Lower lobe of right lung (tissue), 2 donors: ENCODE data around the gene CD81. TPM values are rescaled to one million over a fixed set of nuclear protein-coding genes. Genes with fewer than 3 reads are reported as not detected.
A peak's percentile ranks its signal among the peaks of the same experiment; 100 is the strongest.

Source experiments
- ATAC-seq, 2 donors: fragments of 200-7000 bp; cut with Tn5 transposase; one replicate each; pipeline ENCODE4 v1.9.1; 2020 to 2022; ENCODE audit warnings: mild to moderate bottlenecking in 2 of 2, moderate library complexity in 2 of 2
- DNase-seq: peaks from one replicate; pipeline ENCODE4 v3.0.0-alpha.2; 2020
- H3K27ac ChIP-seq: fragments of 200-600 bp; one replicate; pipeline ENCODE4 v1.8.0; 2022
- H3K27me3 ChIP-seq: fragments of 200-600 bp; one replicate; pipeline ENCODE4 v1.8.0; 2022; ENCODE audit warnings: low read depth
- H3K36me3 ChIP-seq: fragments of 200-600 bp; one replicate; pipeline ENCODE4 v1.8.0; 2022; ENCODE audit warnings: mild to moderate bottlenecking
- H3K4me1 ChIP-seq: fragments of 200-600 bp; one replicate; pipeline ENCODE4 v1.8.0; 2022
- H3K4me3 ChIP-seq: fragments of 200-600 bp; one replicate; pipeline ENCODE4 v1.8.0; 2022; ENCODE audit warnings: mild to moderate bottlenecking
- H3K9me3 ChIP-seq: fragments of 200-600 bp; one replicate; pipeline ENCODE4 v1.8.0; 2022
- CTCF ChIP-seq: fragments of 200-600 bp; IDR thresholded peaks from one replicate; pipeline ENCODE4 v1.8.0; 2022; ENCODE audit warnings: antibody characterized with exemption, mild to moderate bottlenecking
- intact Hi-C: fragments of 100-400 bp; cut with DNase I; formaldehyde crosslinking; loops from one replicate; pipeline ENCODE4 v1.11.0; 2022
- total RNA-seq: library from RNA; stranded (reverse); fragmentation: NEBNext Ultra II Directional; extraction: Animal tissue kit (Norgen Biotek cat#: 25700); gene quantifications from one replicate; pipeline ENCODE4 v1.2.1, GENCODE V29; 2021
- donor health status: DM: no; HTN: yes; CAD: no; lungs with severe emphysema.

CD81 gene
- total RNA-seq, 1 donor from 2014 or later, result 850 TPM

- intact Hi-C loops, result no loop called here
- no peak for ATAC-seq
- H3K36me3 ChIP-seq, result no peaks in the 10 kb centered on the region
- no peak overlapping the region for H3K27ac ChIP-seq
- H3K4me3 ChIP-seq, result no peak overlapping the region
- no peaks in the 10 kb centered on the region for H3K4me1 ChIP-seq
- DNase-seq, result no peak
- H3K9me3 ChIP-seq, result no peaks in the 10 kb centered on the region
- H3K27me3 ChIP-seq, result no peaks in the 10 kb centered on the region
- no peak for TF ChIP-seq CTCF
Observed at GRCh38 chr11:2434008-2434407, 56.9 kb downstream of the CD81 start.

GRCh38 chr11:2434506-2435255 is 57.6 kb downstream of the CD81 start:
- intact Hi-C loops, result no loop called here
- Histone ChIP-seq H3K27me3 (no peaks in the 10 kb centered on the region), H3K36me3 (no peaks in the 10 kb centered on the region), H3K9me3 (no peaks in the 10 kb centered on the region), H3K27ac (no peak overlapping the region), H3K4me1 (no peaks in the 10 kb centered on the region), H3K4me3 (no peak overlapping the region)
- ATAC-seq (no peak), DNase-seq (no peak)
- TF ChIP-seq CTCF, result no peak

GRCh38 chr11:2435288-2436012 is 58.3 kb downstream of the CD81 start:
- H3K36me3 ChIP-seq, result no peaks in the 10 kb centered on the region
- no peak for TF ChIP-seq CTCF
- no peak for ATAC-seq
- H3K4me1 ChIP-seq, result no peaks in the 10 kb centered on the region
- intact Hi-C loops, result no loop called here
- no peaks in the 10 kb centered on the region for H3K9me3 ChIP-seq
- no peaks in the 10 kb centered on the region for H3K27me3 ChIP-seq
- no peak overlapping the region for H3K27ac ChIP-seq
- no peak overlapping the region for H3K4me3 ChIP-seq
- peak; percentile 32 for DNase-seq

- TF ChIP-seq CTCF, result no peak
Observed at GRCh38 chr11:2436013-2436520, 59.0 kb downstream of the CD81 start.

GRCh38 chr11:2436521-2437031 is 59.5 kb downstream of the CD81 start:
- TF ChIP-seq CTCF, result no peak
- H3K9me3 ChIP-seq, result no peaks in the 10 kb centered on the region
- no peak overlapping the region for H3K4me3 ChIP-seq
- DNase-seq (peak; percentile 30), ATAC-seq (no peak)
- no peaks in the 10 kb centered on the region for H3K36me3 ChIP-seq
- intact Hi-C loops, result no loop called here
- H3K4me1 ChIP-seq, result no peaks in the 10 kb centered on the region
- no peak overlapping the region for H3K27ac ChIP-seq
- no peaks in the 10 kb centered on the region for H3K27me3 ChIP-seq

More at GRCh38 chr11:2436013-2436520, 59.0 kb downstream of the CD81 start:
- DNase-seq (peak; percentile 26), ATAC-seq (no peak)
- Histone ChIP-seq H3K36me3 (no peaks in the 10 kb centered on the region), H3K27ac (no peak overlapping the region), H3K4me3 (no peak overlapping the region), H3K4me1 (no peaks in the 10 kb centered on the region), H3K9me3 (no peaks in the 10 kb centered on the region), H3K27me3 (no peaks in the 10 kb centered on the region)
- intact Hi-C loops, result no loop called here
